ENCODE measurements around the gene ANXA5.

DNA sequence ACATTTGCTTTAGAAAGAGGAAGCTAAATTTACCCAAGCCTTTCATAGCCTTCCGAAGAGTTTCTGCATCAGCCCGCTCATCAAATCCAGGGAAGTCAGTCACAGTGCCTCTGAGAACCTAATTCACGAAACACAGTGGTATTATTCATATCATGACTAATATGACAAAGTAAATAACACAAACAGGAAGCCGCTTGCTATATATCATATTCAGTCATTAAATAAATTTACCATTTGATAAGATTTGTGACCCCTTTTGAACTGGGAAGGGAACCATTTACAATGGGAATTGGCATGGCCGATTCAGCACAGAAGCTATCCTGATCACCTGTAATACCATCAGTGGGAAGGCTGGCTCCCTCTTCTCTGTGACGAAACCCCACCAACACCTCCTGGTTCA, 10.5 kb downstream of the ANXA5 start:
- no peak for TF ChIP-seq EZH2 (IDR thresholded peaks at IDR 0.05; ENCODE audit: insufficient read depth, low read length)
- TF ChIP-seq, protein P1, sequence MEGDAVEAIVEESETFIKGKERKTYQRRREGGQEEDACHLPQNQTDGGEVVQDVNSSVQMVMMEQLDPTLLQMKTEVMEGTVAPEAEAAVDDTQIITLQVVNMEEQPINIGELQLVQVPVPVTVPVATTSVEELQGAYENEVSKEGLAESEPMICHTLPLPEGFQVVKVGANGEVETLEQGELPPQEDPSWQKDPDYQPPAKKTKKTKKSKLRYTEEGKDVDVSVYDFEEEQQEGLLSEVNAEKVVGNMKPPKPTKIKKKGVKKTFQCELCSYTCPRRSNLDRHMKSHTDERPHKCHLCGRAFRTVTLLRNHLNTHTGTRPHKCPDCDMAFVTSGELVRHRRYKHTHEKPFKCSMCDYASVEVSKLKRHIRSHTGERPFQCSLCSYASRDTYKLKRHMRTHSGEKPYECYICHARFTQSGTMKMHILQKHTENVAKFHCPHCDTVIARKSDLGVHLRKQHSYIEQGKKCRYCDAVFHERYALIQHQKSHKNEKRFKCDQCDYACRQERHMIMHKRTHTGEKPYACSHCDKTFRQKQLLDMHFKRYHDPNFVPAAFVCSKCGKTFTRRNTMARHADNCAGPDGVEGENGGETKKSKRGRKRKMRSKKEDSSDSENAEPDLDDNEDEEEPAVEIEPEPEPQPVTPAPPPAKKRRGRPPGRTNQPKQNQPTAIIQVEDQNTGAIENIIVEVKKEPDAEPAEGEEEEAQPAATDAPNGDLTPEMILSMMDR (IDR thresholded peaks at IDR 0.05; ENCODE audit: insufficient read depth, low read depth, low read length), result no peak
